ENCODE data around the gene ITGA5.

ITGA5 gene

DNA sequence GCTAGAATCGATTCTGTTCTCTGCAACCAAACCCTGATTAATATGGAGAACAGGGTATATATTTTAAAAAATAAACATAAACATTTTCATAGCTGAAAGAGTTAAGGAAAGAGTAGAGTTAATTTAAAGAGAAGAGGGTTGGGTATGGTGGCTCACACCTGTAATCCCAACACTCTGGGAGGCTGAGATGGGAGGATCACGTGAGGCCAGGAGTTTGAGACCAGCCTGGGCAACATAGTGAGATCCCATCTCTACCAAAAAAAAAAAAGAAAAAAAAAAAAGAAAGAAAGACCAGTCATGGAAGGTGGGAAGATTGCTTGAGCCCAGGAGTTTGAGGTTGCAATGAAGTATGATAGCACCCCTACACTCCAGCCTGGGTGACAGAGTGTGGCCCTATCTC lies 28.9 kb upstream of the ITGA5 start:
- TF ChIP-seq, protein P1, sequence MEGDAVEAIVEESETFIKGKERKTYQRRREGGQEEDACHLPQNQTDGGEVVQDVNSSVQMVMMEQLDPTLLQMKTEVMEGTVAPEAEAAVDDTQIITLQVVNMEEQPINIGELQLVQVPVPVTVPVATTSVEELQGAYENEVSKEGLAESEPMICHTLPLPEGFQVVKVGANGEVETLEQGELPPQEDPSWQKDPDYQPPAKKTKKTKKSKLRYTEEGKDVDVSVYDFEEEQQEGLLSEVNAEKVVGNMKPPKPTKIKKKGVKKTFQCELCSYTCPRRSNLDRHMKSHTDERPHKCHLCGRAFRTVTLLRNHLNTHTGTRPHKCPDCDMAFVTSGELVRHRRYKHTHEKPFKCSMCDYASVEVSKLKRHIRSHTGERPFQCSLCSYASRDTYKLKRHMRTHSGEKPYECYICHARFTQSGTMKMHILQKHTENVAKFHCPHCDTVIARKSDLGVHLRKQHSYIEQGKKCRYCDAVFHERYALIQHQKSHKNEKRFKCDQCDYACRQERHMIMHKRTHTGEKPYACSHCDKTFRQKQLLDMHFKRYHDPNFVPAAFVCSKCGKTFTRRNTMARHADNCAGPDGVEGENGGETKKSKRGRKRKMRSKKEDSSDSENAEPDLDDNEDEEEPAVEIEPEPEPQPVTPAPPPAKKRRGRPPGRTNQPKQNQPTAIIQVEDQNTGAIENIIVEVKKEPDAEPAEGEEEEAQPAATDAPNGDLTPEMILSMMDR (IDR thresholded peaks at IDR 0.05; ENCODE audit: low read depth, low read length, poor library complexity, severe bottlenecking) = no peak
- TF ChIP-seq EZH2phosphoT487 (IDR thresholded peaks at IDR 0.05; ENCODE audit: borderline replicate concordance, low read length) = no peak
- Histone ChIP-seq H3K27me3 (ENCODE audit: control insufficient read depth, low read length) (peaks cover 22% of the 10 kb centered on the region), H3F3A (ENCODE audit: control insufficient read depth, insufficient read depth) (no peaks in the 10 kb centered on the region), H3K4me3 (ENCODE audit: low read length) (no peak overlapping the region), H3K9me2 (replicated peaks; ENCODE audit: control insufficient read depth, low read length) (no peaks in the 10 kb centered on the region), H3K4me1 (ENCODE audit: control insufficient read depth, low read length) (no peaks in the 10 kb centered on the region), H3K79me2 (ENCODE audit: control insufficient read depth, low read length) (no peaks in the 10 kb centered on the region), H4K20me1 (ENCODE audit: control insufficient read depth, insufficient read depth, low read depth, low read length) (no peaks in the 10 kb centered on the region), H3K4me2 (ENCODE audit: low read length) (no peak overlapping the region), H3K27ac (ENCODE audit: low read depth, low read length) (no peak overlapping the region), H3K36me3 (ENCODE audit: control insufficient read depth, low read length) (no peaks in the 10 kb centered on the region), H3K9me3 (ENCODE audit: control insufficient read depth, insufficient read depth, low read length) (no peaks in the 10 kb centered on the region)

DNA sequence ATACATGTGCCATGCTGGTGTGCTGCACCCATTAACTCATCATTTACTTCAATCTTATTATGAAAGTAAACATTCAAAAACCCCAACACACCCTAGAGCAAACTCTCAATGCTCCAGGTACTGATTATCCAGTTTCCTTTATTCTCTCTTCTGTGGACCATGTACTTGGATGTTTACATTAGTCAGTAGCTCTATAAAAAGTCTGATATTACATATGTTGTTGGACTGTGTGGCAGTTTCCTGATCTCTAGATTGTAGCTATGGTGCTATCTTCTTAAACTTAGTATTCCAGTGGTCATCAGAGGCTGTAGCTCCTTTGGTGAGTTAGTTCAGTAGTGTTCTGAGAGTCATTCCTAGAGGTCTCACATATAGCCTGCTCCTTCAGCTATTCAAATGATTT lies 25.1 kb upstream of the ITGA5 start:
- Histone ChIP-seq H3K27me3 (ENCODE audit: control insufficient read depth, low read length) (peaks cover 19% of the 10 kb centered on the region), H3K27ac (ENCODE audit: low read depth, low read length) (no peak overlapping the region), H3F3A (ENCODE audit: control insufficient read depth, insufficient read depth) (no peaks in the 10 kb centered on the region), H3K4me3 (ENCODE audit: low read length) (no peak overlapping the region), H3K4me1 (ENCODE audit: control insufficient read depth, low read length) (no peaks in the 10 kb centered on the region), H4K20me1 (ENCODE audit: control insufficient read depth, insufficient read depth, low read depth, low read length) (no peaks in the 10 kb centered on the region), H3K36me3 (ENCODE audit: control insufficient read depth, low read length) (no peaks in the 10 kb centered on the region), H3K79me2 (ENCODE audit: control insufficient read depth, low read length) (no peaks in the 10 kb centered on the region), H3K9me3 (ENCODE audit: control insufficient read depth, insufficient read depth, low read length) (no peaks in the 10 kb centered on the region), H3K9me2 (replicated peaks; ENCODE audit: control insufficient read depth, low read length) (no peaks in the 10 kb centered on the region), H3K4me2 (ENCODE audit: low read length) (no peak overlapping the region)
- TF ChIP-seq EZH2phosphoT487 (IDR thresholded peaks at IDR 0.05; ENCODE audit: borderline replicate concordance, low read length) = no peak

DNA sequence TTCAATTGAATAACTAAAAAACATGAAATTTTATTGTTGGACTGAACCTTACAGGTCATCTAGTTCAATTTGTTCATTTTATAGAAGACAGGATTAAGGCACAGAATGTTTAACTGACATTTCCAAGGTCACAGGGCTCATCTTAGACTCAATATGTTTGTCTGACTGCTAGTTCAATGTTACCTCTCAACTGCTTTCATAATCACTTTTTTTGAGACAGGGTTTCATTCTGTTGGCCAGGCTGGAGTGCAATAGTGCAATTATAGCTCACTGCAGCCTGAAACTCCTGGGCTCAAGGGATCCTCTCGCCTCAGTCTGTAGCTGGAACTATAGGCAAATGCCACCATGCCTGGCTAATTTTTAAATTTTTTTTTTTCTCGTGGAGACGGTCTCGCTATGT lies 24.4 kb upstream of the ITGA5 start:
- Histone ChIP-seq H3K79me2 (ENCODE audit: control insufficient read depth, low read length) (no peaks in the 10 kb centered on the region), H3K9me3 (ENCODE audit: control insufficient read depth, insufficient read depth, low read length) (no peaks in the 10 kb centered on the region), H3K4me2 (ENCODE audit: low read length) (no peak overlapping the region)

DNA sequence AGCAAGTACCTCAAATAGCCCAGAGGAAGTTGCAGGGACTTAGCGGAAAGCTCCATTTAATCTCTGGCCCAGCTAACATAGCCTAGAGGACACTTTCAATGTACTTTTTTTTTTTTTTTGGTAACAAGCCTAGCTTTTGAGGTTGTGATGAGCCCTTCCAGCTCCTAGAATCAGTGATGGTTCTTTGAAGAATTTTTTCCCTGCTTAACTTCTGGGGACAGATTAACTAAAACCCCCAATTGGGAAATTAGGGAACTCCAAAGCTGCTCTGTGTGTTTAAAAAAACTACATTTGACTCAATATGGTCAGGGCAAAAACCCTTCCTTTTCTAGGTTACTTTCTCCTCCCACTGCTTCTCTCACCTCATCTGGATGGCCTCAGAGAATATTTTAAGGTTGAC lies 23.9 kb upstream of the ITGA5 start:
- no peak overlapping the region for H3K4me2 ChIP-seq (ENCODE audit: low read length)
- no peaks in the 10 kb centered on the region for H3F3A ChIP-seq (ENCODE audit: control insufficient read depth, insufficient read depth)
- no peak for TF ChIP-seq EZH2phosphoT487 (IDR thresholded peaks at IDR 0.05; ENCODE audit: borderline replicate concordance, low read length)
- TF ChIP-seq, protein P1 (IDR thresholded peaks at IDR 0.05; ENCODE audit: low read depth, low read length, poor library complexity, severe bottlenecking) = no peak
- H3K9me2 ChIP-seq (replicated peaks; ENCODE audit: control insufficient read depth, low read length) = no peaks in the 10 kb centered on the region
- no peaks in the 10 kb centered on the region for H3K9me3 ChIP-seq (ENCODE audit: control insufficient read depth, insufficient read depth, low read length)
- no peak overlapping the region for H3K4me3 ChIP-seq (ENCODE audit: low read length)
- no peaks in the 10 kb centered on the region for H4K20me1 ChIP-seq (ENCODE audit: control insufficient read depth, insufficient read depth, low read depth, low read length)
- H3K27me3 ChIP-seq (ENCODE audit: control insufficient read depth, low read length) = peaks cover 19% of the 10 kb centered on the region
- no peaks in the 10 kb centered on the region for H3K36me3 ChIP-seq (ENCODE audit: control insufficient read depth, low read length)
- no peaks in the 10 kb centered on the region for H3K4me1 ChIP-seq (ENCODE audit: control insufficient read depth, low read length)
- no peaks in the 10 kb centered on the region for H3K79me2 ChIP-seq (ENCODE audit: control insufficient read depth, low read length)
- H3K27ac ChIP-seq (ENCODE audit: low read depth, low read length) = no peak overlapping the region

More for the DNA sequence above, 24.4 kb upstream of the ITGA5 start:
- no peak overlapping the region for H3K4me3 ChIP-seq (ENCODE audit: low read length)
- no peaks in the 10 kb centered on the region for H3K9me2 ChIP-seq (replicated peaks; ENCODE audit: control insufficient read depth, low read length)
- H3K36me3 ChIP-seq (ENCODE audit: control insufficient read depth, low read length) = no peaks in the 10 kb centered on the region
- no peak overlapping the region for H3K27ac ChIP-seq (ENCODE audit: low read depth, low read length)
- TF ChIP-seq, protein P1 (IDR thresholded peaks at IDR 0.05; ENCODE audit: low read depth, low read length, poor library complexity, severe bottlenecking) = no peak
- TF ChIP-seq EZH2phosphoT487 (IDR thresholded peaks at IDR 0.05; ENCODE audit: borderline replicate concordance, low read length) = no peak
- H3F3A ChIP-seq (ENCODE audit: control insufficient read depth, insufficient read depth) = no peaks in the 10 kb centered on the region
- H3K27me3 ChIP-seq (ENCODE audit: control insufficient read depth, low read length) = peaks cover 19% of the 10 kb centered on the region
- H4K20me1 ChIP-seq (ENCODE audit: control insufficient read depth, insufficient read depth, low read depth, low read length) = no peaks in the 10 kb centered on the region
- H3K4me1 ChIP-seq (ENCODE audit: control insufficient read depth, low read length) = no peaks in the 10 kb centered on the region
